B cell (primary cell): ENCODE results near the gene ALOXE3. TPM values are rescaled to one million over a fixed set of nuclear protein-coding genes. Genes with fewer than 3 reads are reported as not detected.

Source experiments
- ATAC-seq: fragments of 200-7000 bp; cut with Tn5 transposase; one replicate; pipeline ENCODE4 v1.10.0; 2021; ENCODE audit warnings: low read depth, mild to moderate bottlenecking, moderate number of reproducible peaks, moderate library complexity
- CTCF ChIA-PET: fragments of 350-600 bp; sonication (Branson Sonifier 250); formaldehyde crosslinking; loops from one replicate; lab custom pipeline; 2021; ENCODE audit warnings: antibody characterized with exemption, inconsistent platforms; lab: Charles Lee
- POLR2A ChIA-PET: fragments of 350-600 bp; sonication (Branson Sonifier 250); formaldehyde crosslinking; loops from one replicate; lab custom pipeline; 2021; ENCODE audit warnings: antibody characterized with exemption; lab: Charles Lee
- DNase-seq: peaks from one replicate; pipeline ENCODE4 v3.0.0; 2013
- H2AFZ ChIP-seq: 2 replicates; pipeline ENCODE4 v1.6.1; 2012; ENCODE audit warnings: mild to moderate bottlenecking, low read depth, low read length; ENCODE audit not compliant: insufficient read depth, poor library complexity, severe bottlenecking
- H3K27ac ChIP-seq, 2 donors: 1 replicate in 1 of 2; 2 replicates in 1 of 2; pipeline ENCODE4 v1.5.1; 2012 to 2013; ENCODE audit warnings: low read length in 2 of 2, mild to moderate bottlenecking in 2 of 2, moderate library complexity in 1 of 2
- H3K27me3 ChIP-seq, 4 experiments: fragments of 200-600 bp in 1 of 4; sonication (generic) in 1 of 4; replicated peaks in 1 of 4; 1 replicate in 2 of 4; 2 replicates in 2 of 4; pipeline versions ENCODE4 v1.6.1 to v1.7.0; 2013 to 2016; ENCODE audit warnings: low read length in 3 of 4, mild to moderate bottlenecking in 2 of 4, mixed read lengths in 1 of 4, moderate library complexity in 1 of 4; ENCODE audit not compliant: insufficient read depth in 4 of 4, control insufficient read depth in 3 of 4; ENCODE audit errors: control extremely low read depth in 1 of 4
- H3K36me3 ChIP-seq, 2 experiments: replicated peaks in 1 of 2; 1 replicate in 1 of 2; 2 replicates in 1 of 2; pipeline versions ENCODE4 v1.6.1 to v1.7.1; 2013; ENCODE audit warnings: low read length in 1 of 2; ENCODE audit not compliant: insufficient read depth in 2 of 2, control insufficient read depth in 1 of 2; ENCODE audit errors: control extremely low read depth in 1 of 2, extremely low read depth in 1 of 2
- H3K4me1 ChIP-seq, 2 donors: fragments of 200-600 bp in 1 of 2; sonication (generic) in 1 of 2; 1 replicate in 1 of 2; 2 replicates in 1 of 2; pipeline versions ENCODE4 v1.5.1 to v1.6.1; 2013 to 2017; ENCODE audit warnings: low read length in 2 of 2; ENCODE audit not compliant: control insufficient read depth in 2 of 2, insufficient read depth in 2 of 2
- H3K4me2 ChIP-seq: replicated peaks from 2 replicates; pipeline ENCODE3; 2012; ENCODE audit warnings: mild to moderate bottlenecking, low read depth, low read length; ENCODE audit not compliant: poor library complexity, severe bottlenecking
- H3K4me3 ChIP-seq, 5 experiments: fragments of 200-600 bp in 1 of 5; sonication (generic) in 1 of 5; 1 replicate in 3 of 5; 2 replicates in 2 of 5; pipeline versions ENCODE4 v1.5.1 to v1.7.0; 2011 to 2016; ENCODE audit warnings: low read length in 4 of 5, mild to moderate bottlenecking in 4 of 5, low read depth in 2 of 5, control low read depth in 1 of 5, moderate library complexity in 1 of 5; ENCODE audit not compliant: insufficient read depth in 1 of 5; ENCODE audit errors: control extremely low read depth in 1 of 5, extremely low read depth in 1 of 5
- H3K79me2 ChIP-seq: fragments of 200-600 bp; sonication (generic); one replicate; pipeline ENCODE4 v1.6.0; 2016; ENCODE audit warnings: low read length; ENCODE audit not compliant: control insufficient read depth, insufficient read depth
- H3K9ac ChIP-seq: fragments of 200-600 bp; sonication (generic); 2 replicates; pipeline ENCODE4 v1.6.1; 2017; ENCODE audit warnings: mild to moderate bottlenecking, low read length, moderate library complexity
- H3K9me3 ChIP-seq, 3 donors: one replicate each; pipeline versions ENCODE4 v1.6.1 to v1.7.1; 2013; ENCODE audit warnings: low read length in 2 of 3; ENCODE audit not compliant: control insufficient read depth in 2 of 3, insufficient read depth in 1 of 3; ENCODE audit errors: control extremely low read depth in 1 of 3
- H4K20me1 ChIP-seq: 2 replicates; pipeline ENCODE4 v1.6.0; 2012; ENCODE audit warnings: mild to moderate bottlenecking, low read length; ENCODE audit not compliant: insufficient read depth, control insufficient read depth, poor library complexity, severe bottlenecking
- H3K27ac Mint-ChIP-seq: one replicate; pipeline ENCODE4 v1.8.0; 2021; ENCODE audit warnings: mixed read lengths
- H3K27me3 Mint-ChIP-seq: one replicate; pipeline ENCODE4 v1.8.0; 2021; ENCODE audit warnings: mixed read lengths
- H3K4me1 Mint-ChIP-seq: one replicate; pipeline ENCODE4 v1.8.0; 2021; ENCODE audit warnings: mixed read lengths
- H3K4me3 Mint-ChIP-seq: one replicate; pipeline ENCODE4 v1.8.0; 2021; ENCODE audit warnings: mixed read lengths
- H3K9me3 Mint-ChIP-seq: one replicate; pipeline ENCODE4 v1.8.0; 2022; ENCODE audit warnings: mixed read lengths; ENCODE audit not compliant: insufficient read depth
- CTCF ChIP-seq: fragments of 200-600 bp; IDR thresholded peaks from one replicate; pipeline ENCODE4 v1.8.0; 2022; ENCODE audit warnings: antibody characterized with exemption, mild to moderate bottlenecking
- EZH2 ChIP-seq: IDR thresholded peaks from 2 replicates; pipeline ENCODE4 v1.6.1; 2012; ENCODE audit warnings: borderline replicate concordance, low read depth, mild to moderate bottlenecking, moderate library complexity, low read length; ENCODE audit not compliant: insufficient read depth, poor library complexity, severe bottlenecking
- WGBS: methylation state at CpG from one replicate; pipeline ENCODE4 v1.1.5; 2013; ENCODE audit warnings: missing lambda C conversion rate; ENCODE audit not compliant: insufficient coverage; 5-methylcytosine and 5-hydroxymethylcytosine counted together
- intact Hi-C: fragments of 100-400 bp; cut with micrococcal nuclease; formaldehyde crosslinking; loops from one replicate; pipeline ENCODE4 v1.10.0; 2022
- polyA plus RNA-seq: library from polyadenylated mRNA; depleted of rRNA; stranded (reverse); fragments of >200 nt; gene quantifications from 2 replicates; pipeline ENCODE4 v1.2.3, GENCODE V29; 2012
- total RNA-seq, 2 donors: library from RNA; stranded (reverse); fragments of 120-200 nt in 1 of 2; gene quantifications; 1 replicate in 1 of 2; 2 replicates in 1 of 2; pipeline versions ENCODE4 v1.2.3 to v1.2.4, GENCODE V29; 2013 to 2022

ALOXE3 gene
- total and polyA plus RNA-seq, 2 donors (not counting 1 experiment from before 2014, with no cell fraction given) = 0.04 TPM; not detected in 1

- ATAC-seq (no peak), DNase-seq (no peak)
- no peak overlapping the region for H3K9ac ChIP-seq
- 90% methylated on average over 12 of the region's 12 CpGs for WGBS
- TF ChIP-seq CTCF = no peak
- no peak overlapping the region for H3K4me2 ChIP-seq
- POLR2A ChIA-PET = no interaction called here
- H3K27ac ChIP-seq = no peak overlapping the region
- Mint-ChIP-seq H3K4me1 (no peaks in the 10 kb centered on the region), H3K27ac (no peak overlapping the region), H3K27me3 (peaks cover 16% of the 10 kb centered on the region), H3K9me3 (no peaks in the 10 kb centered on the region), H3K4me3 (no peak overlapping the region)
- H3K36me3 ChIP-seq = no peaks in the 10 kb centered on the region
- CTCF ChIA-PET = interaction anchor here (0.6 to 1.1 kb wide), 2 partner anchors 9 to 58 kb away, joined by 3 to 4 read pairs; no protein-coding TSS in a partner anchor
- H3K4me3 ChIP-seq = no peak overlapping the region
- no peaks in the 10 kb centered on the region for H3K9me3 ChIP-seq
- H4K20me1 ChIP-seq = no peaks in the 10 kb centered on the region
- no peak overlapping the region for H2AFZ ChIP-seq
- H3K27me3 ChIP-seq = no peaks in the 10 kb centered on the region
- H3K79me2 ChIP-seq = no peaks in the 10 kb centered on the region
- intact Hi-C loops = no loop called here
- no peaks in the 10 kb centered on the region for H3K4me1 ChIP-seq
Measured at GRCh38 chr17:8048236-8048635, 70.1 kb downstream of the ALOXE3 start.

- H3K27me3 Mint-ChIP-seq = peaks cover 20% of the 10 kb centered on the region
Measured at GRCh38 chr17:8047769-8048110, 70.6 kb downstream of the ALOXE3 start.

More at GRCh38 chr17:8047769-8048110, 70.6 kb downstream of the ALOXE3 start:
- no peaks in the 10 kb centered on the region for H3K36me3 ChIP-seq
- WGBS = 91% methylated on average over 3 of the region's 4 CpGs
- POLR2A ChIA-PET = no interaction called here
- no peaks in the 10 kb centered on the region for H3K4me1 ChIP-seq
- no peak overlapping the region for H2AFZ ChIP-seq
- Mint-ChIP-seq H3K27ac (no peak overlapping the region), H3K4me1 (no peaks in the 10 kb centered on the region), H3K9me3 (no peaks in the 10 kb centered on the region), H3K4me3 (no peak overlapping the region)
- ATAC-seq (no peak), DNase-seq (no peak)
- no peaks in the 10 kb centered on the region for H4K20me1 ChIP-seq
- intact Hi-C loops = no loop called here
- H3K9me3 ChIP-seq = no peaks in the 10 kb centered on the region
- H3K27me3 ChIP-seq = no peaks in the 10 kb centered on the region
- CTCF ChIA-PET = interaction anchor here (0.6 to 1.1 kb wide), 3 partner anchors 9 to 57 kb away, joined by 3 to 4 read pairs (median 3); no protein-coding TSS in a partner anchor
- H3K9ac ChIP-seq = no peak overlapping the region
- H3K4me2 ChIP-seq = no peak overlapping the region
- no peaks in the 10 kb centered on the region for H3K79me2 ChIP-seq
- TF ChIP-seq CTCF = no peak
- TF ChIP-seq EZH2 = no peak
- no peak overlapping the region for H3K4me3 ChIP-seq
- H3K27ac ChIP-seq = no peak overlapping the region
